ENCODE measurements around the gene SLX1A.
"Not testable (repeated sequence)": the region's sequence is repeated elsewhere in the genome, so short reads cannot be mapped to it uniquely, and the experiment has no call there.

The SLX1A gene

GRCh38 chr16:30184891-30185682 is 8.6 kb upstream of the SLX1A start:
- DNase-seq = peak; percentile 60

- DNase-seq = peak; percentile 88
These were observed 7.8 kb upstream of the SLX1A start for GRCh38 chr16:30185683-30186421.

GRCh38 chr16:30186444-30186781 is 7.3 kb upstream of the SLX1A start:
- DNase-seq = no peak

GRCh38 chr16:30186782-30187555 is 6.7 kb upstream of the SLX1A start:
- peak; percentile 93 for DNase-seq

- DNase-seq = no peak
These were observed 6.2 kb upstream of the SLX1A start for GRCh38 chr16:30187556-30187865.

- DNase-seq = peak; percentile 20
These were observed 5.6 kb upstream of the SLX1A start for GRCh38 chr16:30187971-30188561.

- not testable (repeated sequence) for DNase-seq
These were observed 2.5 kb upstream of the SLX1A start for GRCh38 chr16:30191158-30191557.

GRCh38 chr16:30193098-30193497 is 577 bp upstream of the SLX1A start:
- DNase-seq = not testable (repeated sequence)

- not testable (repeated sequence) for DNase-seq
These were observed 674 bp downstream of the SLX1A start for GRCh38 chr16:30194172-30194925.

- not testable (repeated sequence) for DNase-seq
These were observed 3.3 kb downstream of the SLX1A start for GRCh38 chr16:30197001-30197400.

GRCh38 chr16:30199049-30199448 is 5.4 kb downstream of the SLX1A start, which contains the start of gene SULT1A3:
SULT1A3 (plus strand) TSS chr16:30199255; CDS start chr16:30200729, 1,474 bp downstream.
- DNase-seq = not testable (repeated sequence)

GRCh38 chr16:30199608-30200343 is 6.1 kb downstream of the SLX1A start:
- DNase-seq = not testable (repeated sequence)

- peak; percentile 13 for DNase-seq
These were observed 12.0 kb downstream of the SLX1A start for GRCh38 chr16:30205541-30206236.

- DNase-seq = not testable (repeated sequence)
These were observed 12.6 kb downstream of the SLX1A start for GRCh38 chr16:30206252-30206651.

- not testable (repeated sequence) for DNase-seq
These were observed 13.5 kb downstream of the SLX1A start for GRCh38 chr16:30207063-30207704.

GRCh38 chr16:30209032-30209431 is 15.4 kb downstream of the SLX1A start:
- not testable (repeated sequence) for DNase-seq

- not testable (repeated sequence) for DNase-seq
These were observed 17.7 kb downstream of the SLX1A start for GRCh38 chr16:30211414-30211813.

GRCh38 chr16:30217082-30217481 is 23.4 kb downstream of the SLX1A start:
- DNase-seq = peak; percentile 0

Measured in stimulated activated CD4-positive, alpha-beta T cell treated with anti-CD3 and anti-CD28 coated beads, Interleukin-15, amount 100 ng/mL, for 24 hours (primary cell).